DOHH2 (cell line): ENCODE measurements around the gene NPAS2.

ENCODE experiments used
- H3F3A ChIP-seq: fragments of 200-600 bp; sonication (generic), shearing (Covaris generic); 2 replicates; pipeline ENCODE4 v1.6.0; 2016; ENCODE audit warnings: antibody characterized with exemption, mild to moderate bottlenecking; ENCODE audit not compliant: control insufficient read depth, insufficient read depth
- H3K27ac ChIP-seq: fragments of 200-600 bp; sonication (generic); 2 replicates; pipeline ENCODE4 v1.5.1; 2014; ENCODE audit warnings: low read depth, mild to moderate bottlenecking, low read length, moderate library complexity
- H3K27me3 ChIP-seq: fragments of 200-600 bp; sonication (generic); 2 replicates; pipeline ENCODE4 v1.6.1; 2014; ENCODE audit warnings: mild to moderate bottlenecking, low read length, mixed read lengths; ENCODE audit not compliant: control insufficient read depth
- H3K36me3 ChIP-seq: fragments of 200-600 bp; sonication (generic); 2 replicates; pipeline ENCODE4 v1.6.1; 2014; ENCODE audit warnings: mild to moderate bottlenecking, low read length, moderate library complexity, mixed read lengths; ENCODE audit not compliant: control insufficient read depth
- H3K4me1 ChIP-seq: fragments of 200-600 bp; sonication (generic); 2 replicates; pipeline ENCODE4 v1.6.1; 2014; ENCODE audit warnings: mild to moderate bottlenecking, low read length, mixed read lengths; ENCODE audit not compliant: control insufficient read depth
- H3K4me2 ChIP-seq: fragments of 200-600 bp; sonication (generic); 2 replicates; pipeline ENCODE4 v1.6.0; 2014; ENCODE audit warnings: mild to moderate bottlenecking, low read length, moderate library complexity
- H3K4me3 ChIP-seq: fragments of 200-600 bp; sonication (generic); 2 replicates; pipeline ENCODE4 v1.5.1; 2014; ENCODE audit warnings: mild to moderate bottlenecking, low read length, mixed read lengths
- H3K79me2 ChIP-seq: fragments of 200-600 bp; sonication (generic); 2 replicates; pipeline ENCODE4 v1.6.1; 2014; ENCODE audit warnings: mild to moderate bottlenecking, low read length, mixed read lengths; ENCODE audit not compliant: control insufficient read depth
- H3K9me2 ChIP-seq: fragments of 200-600 bp; sonication (generic); replicated peaks from 2 replicates; pipeline ENCODE4 v1.6.1; 2014; ENCODE audit warnings: mild to moderate bottlenecking, low read length, mixed read lengths; ENCODE audit not compliant: control insufficient read depth
- H3K9me3 ChIP-seq: fragments of 200-600 bp; sonication (generic); 2 replicates; pipeline ENCODE4 v1.6.1; 2014; ENCODE audit warnings: antibody characterized with exemption, low read length, mixed read lengths; ENCODE audit not compliant: control insufficient read depth, insufficient read depth
- H4K20me1 ChIP-seq: fragments of 200-600 bp; sonication (generic); 2 replicates; pipeline ENCODE4 v1.6.0; 2014; ENCODE audit warnings: low read depth, mild to moderate bottlenecking, antibody characterized with exemption, low read length, moderate library complexity; ENCODE audit not compliant: control insufficient read depth, insufficient read depth
- CTCF ChIP-seq: fragments of 200-600 bp; sonication (generic); IDR thresholded peaks from one replicate; pipeline ENCODE4 v1.5.1; 2014; ENCODE audit warnings: antibody characterized with exemption, mild to moderate bottlenecking, low read depth, low read length; ENCODE audit not compliant: poor library complexity, severe bottlenecking
- EZH2phosphoT487 ChIP-seq: fragments of 200-600 bp; sonication (generic); IDR thresholded peaks from 2 replicates; pipeline ENCODE4 v1.6.1; 2017; ENCODE audit warnings: borderline replicate concordance, mild to moderate bottlenecking, antibody characterized with exemption, low read length, moderate library complexity, mixed read lengths

Gene NPAS2

GRCh38 chr2:100776445-100776844 is 43.5 kb upstream of the NPAS2 start:
- no peaks in the 10 kb centered on the region for H3F3A ChIP-seq
- H3K4me1 ChIP-seq = no peaks in the 10 kb centered on the region
- H3K27ac ChIP-seq = no peak overlapping the region
- no peaks in the 10 kb centered on the region for H3K79me2 ChIP-seq
- no peaks in the 10 kb centered on the region for H3K36me3 ChIP-seq
- H3K4me2 ChIP-seq = no peak overlapping the region
- H4K20me1 ChIP-seq = no peaks in the 10 kb centered on the region
- no peak overlapping the region for H3K4me3 ChIP-seq
- TF ChIP-seq CTCF (no peak), EZH2phosphoT487 (no peak)
- no peaks in the 10 kb centered on the region for H3K9me3 ChIP-seq
- H3K27me3 ChIP-seq = peaks cover 9% of the 10 kb centered on the region
- H3K9me2 ChIP-seq = no peaks in the 10 kb centered on the region

GRCh38 chr2:100778637-100779450 is 41.1 kb upstream of the NPAS2 start:
- H3K27me3 ChIP-seq = peaks cover 4% of the 10 kb centered on the region; the same call in 1 of the 2 replicates
- H3K4me3 ChIP-seq = no peak overlapping the region
- TF ChIP-seq EZH2phosphoT487 (no peak), CTCF (no peak)
- no peaks in the 10 kb centered on the region for H3K79me2 ChIP-seq
- H3K9me2 ChIP-seq = no peaks in the 10 kb centered on the region
- no peaks in the 10 kb centered on the region for H3K4me1 ChIP-seq
- no peak overlapping the region for H3K4me2 ChIP-seq
- no peaks in the 10 kb centered on the region for H3F3A ChIP-seq
- no peak overlapping the region for H3K27ac ChIP-seq
- no peaks in the 10 kb centered on the region for H3K36me3 ChIP-seq
- H3K9me3 ChIP-seq = no peaks in the 10 kb centered on the region
- no peaks in the 10 kb centered on the region for H4K20me1 ChIP-seq

- TF ChIP-seq CTCF (no peak), EZH2phosphoT487 (no peak)
- Histone ChIP-seq H4K20me1 (no peaks in the 10 kb centered on the region), H3K27me3 (0 out of 2 replicates have a peak, but pooled peaks cover 3% of the 10 kb centered on the region), H3K9me3 (no peaks in the 10 kb centered on the region), H3K4me2 (no peak overlapping the region), H3K9me2 (no peaks in the 10 kb centered on the region), H3K27ac (no peak overlapping the region), H3F3A (no peaks in the 10 kb centered on the region), H3K79me2 (no peaks in the 10 kb centered on the region), H3K36me3 (no peaks in the 10 kb centered on the region), H3K4me3 (no peak overlapping the region), H3K4me1 (no peaks in the 10 kb centered on the region)
These were observed 40.1 kb upstream of the NPAS2 start for GRCh38 chr2:100779908-100780202.
